ENCODE data around the gene TTC3.

- TF ChIP-seq CTCF (conservative IDR thresholded peaks at IDR 0.05) (no peak), ZFX (IDR thresholded peaks at IDR 0.05) (no peak)
These were observed 153.2 kb downstream of the TTC3 start for GRCh38 chr21:37226041-37226920.

All from C4-2B (cell line).